Measurements from ENCODE around the gene APEH. TPM values are rescaled to one million over a fixed set of nuclear protein-coding genes. Genes with fewer than 3 reads are reported as not detected.
A peak's percentile ranks its signal among the peaks of the same experiment; 100 is the strongest.

Gene APEH
- total RNA-seq, 4 donors from 2014 or later, result 35.3 to 78.7 (median 61.4) TPM

- H3K36me3 ChIP-seq, result no peaks in the 10 kb centered on the region
- DNase-seq, result peak in 1 of 2 donors; percentile 13
- intact Hi-C loops (cut with DNase I; ENCODE audit: low total_unique reads), result no loop called here
- H3K27me3 ChIP-seq, result no peaks in the 10 kb centered on the region
- H3K27ac ChIP-seq, result no peak overlapping the region
- TF ChIP-seq CTCF (IDR thresholded peaks at IDR 0.05) (no peak), POLR2A (IDR thresholded peaks at IDR 0.05) (no peak)
- H3K9me3 ChIP-seq, result no peaks in the 10 kb centered on the region
- no peak overlapping the region for H3K4me3 ChIP-seq
- H3K4me1 ChIP-seq, result peaks cover 0 to 4% of the 10 kb centered on the region in 2 donors
Observed at GRCh38 chr3:49716691-49717210, 42.6 kb downstream of the APEH start.

DNA sequence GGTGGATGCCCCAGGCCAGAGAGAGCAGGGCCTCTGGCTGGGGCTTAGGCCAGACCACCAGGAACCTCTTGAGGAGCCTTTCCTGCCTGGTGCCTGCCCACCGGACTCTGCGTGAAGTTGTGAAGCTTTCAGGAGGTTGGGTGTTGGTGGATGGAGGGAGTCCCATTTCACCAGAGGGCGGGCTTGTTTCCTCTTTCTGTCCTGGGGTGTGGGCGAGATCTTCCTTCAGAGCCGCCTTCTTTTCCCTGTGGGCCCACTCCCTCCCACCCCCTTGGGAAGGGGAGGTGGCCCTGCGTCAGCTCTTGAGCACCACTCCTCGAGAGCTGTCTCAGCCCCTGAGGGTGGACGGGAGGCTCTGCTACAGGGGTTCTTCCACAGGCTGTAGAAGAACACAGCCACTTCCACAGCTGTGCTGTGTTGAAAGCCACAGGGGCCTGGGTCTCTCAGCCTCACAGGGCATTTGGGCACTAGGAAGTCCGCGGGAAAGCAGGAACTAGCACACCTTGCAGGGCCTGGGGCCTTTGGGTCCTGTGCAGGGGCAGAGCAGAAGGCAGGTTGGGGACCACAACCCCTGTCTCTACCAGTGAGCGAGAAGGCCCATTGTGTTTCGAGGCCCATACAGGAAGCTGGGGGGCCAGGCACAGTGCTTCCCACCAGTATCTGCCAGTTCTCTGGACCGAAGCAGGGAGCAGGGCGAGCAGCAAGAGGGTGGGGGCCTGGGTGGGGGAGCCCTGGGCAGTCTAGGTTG is 43.2 kb downstream of the APEH start:
- Histone ChIP-seq H3K4me3 (no peak overlapping the region), H3K4me1 (peaks cover 0 to 5% of the 10 kb centered on the region in 2 donors), H3K27me3 (no peaks in the 10 kb centered on the region), H3K36me3 (no peaks in the 10 kb centered on the region), H3K9me3 (no peaks in the 10 kb centered on the region), H3K27ac (no peak overlapping the region)
- DNase-seq, result peak in 1 of 2 donors; percentile 12
- TF ChIP-seq CTCF (IDR thresholded peaks at IDR 0.05) (no peak), POLR2A (IDR thresholded peaks at IDR 0.05) (no peak)
- intact Hi-C loops (cut with DNase I; ENCODE audit: low total_unique reads), result no loop called here

- peak in 1 of 2 donors; percentile 18 for DNase-seq
- peaks cover 0 to 12% of the 10 kb centered on the region in 2 donors for H3K4me1 ChIP-seq
- no peaks in the 10 kb centered on the region for H3K9me3 ChIP-seq
- TF ChIP-seq CTCF (IDR thresholded peaks at IDR 0.05) (no peak), POLR2A (IDR thresholded peaks at IDR 0.05) (no peak)
- no peaks in the 10 kb centered on the region for H3K36me3 ChIP-seq
- no peak overlapping the region for H3K4me3 ChIP-seq
- no peaks in the 10 kb centered on the region for H3K27me3 ChIP-seq
- H3K27ac ChIP-seq, result no peak overlapping the region
- intact Hi-C loops (cut with DNase I; ENCODE audit: low total_unique reads), result no loop called here
Observed at GRCh38 chr3:49717959-49718857, 44.1 kb downstream of the APEH start.

- Histone ChIP-seq H3K4me1 (peaks cover 0 to 12% of the 10 kb centered on the region in 2 donors), H3K9me3 (no peaks in the 10 kb centered on the region), H3K27me3 (no peaks in the 10 kb centered on the region), H3K36me3 (no peaks in the 10 kb centered on the region), H3K27ac (no peak overlapping the region), H3K4me3 (peak overlapping the region; percentile 45 to 46)
- peak in 1 of 2 donors; percentile 22 for DNase-seq
- TF ChIP-seq CTCF (IDR thresholded peaks at IDR 0.05) (no peak), POLR2A (IDR thresholded peaks at IDR 0.05) (no peak)
- intact Hi-C loops (cut with DNase I; ENCODE audit: low total_unique reads), result no loop called here
Observed at GRCh38 chr3:49718858-49719213, 44.7 kb downstream of the APEH start.
